ENCODE data around the gene ATP8A1. TPM values are rescaled to one million over a fixed set of nuclear protein-coding genes. Genes with fewer than 3 reads are reported as not detected.

ATP8A1 gene
- total and polyA plus RNA-seq, 2 of the 4 experiments (the other 2 are of a cell fraction) = 0.12 to 0.36 TPM

DNA sequence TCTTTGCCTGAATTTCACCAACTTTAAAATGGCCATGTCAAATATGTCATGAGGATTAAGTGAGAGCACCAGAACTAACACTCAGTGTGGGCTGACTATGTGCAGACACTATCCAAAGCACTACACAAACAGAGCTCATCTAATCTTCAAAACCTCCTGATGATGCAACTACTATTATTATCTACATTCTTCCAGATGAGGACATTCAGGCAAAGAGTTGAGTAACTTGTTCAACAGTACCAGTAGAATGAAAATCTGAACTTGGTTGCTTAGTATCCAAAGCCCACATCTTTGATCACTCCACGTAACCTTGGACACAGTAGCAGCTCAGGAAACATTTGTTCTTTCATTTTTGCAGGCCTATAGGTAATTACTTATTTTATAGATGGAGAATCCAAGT, 90.1 kb downstream of the ATP8A1 start:
- no peak overlapping the region for H4K5ac ChIP-seq (ENCODE audit: low read depth, low read length)
- no peak overlapping the region for H4K91ac ChIP-seq (ENCODE audit: insufficient read depth, low read depth, low read length)
- intact Hi-C loops (cut with micrococcal nuclease) (no loop called here), in situ Hi-C loops (cut with MboI; ENCODE audit: low sequenced_read_pairs) (no loop called here), dilution Hi-C loops (cut with HindIII; ENCODE audit: low sequenced_read_pairs, unreplicated experiment) (no loop called here)
- H3K9me3 ChIP-seq (ENCODE audit: control insufficient read depth, insufficient read depth, low read length) = no peaks in the 10 kb centered on the region
- no peak overlapping the region for H3K14ac ChIP-seq (replicated peaks; ENCODE audit: low read depth, low read length)
- H3K27me3 ChIP-seq (ENCODE audit: control insufficient read depth, insufficient read depth, low read length) = no peaks in the 10 kb centered on the region
- H3K79me1 ChIP-seq (ENCODE audit: low read depth in 1 of 2, low read length in 2 of 2) = no peaks in the 10 kb centered on the region
- DNase-seq = no peak
- H2BK20ac ChIP-seq (ENCODE audit: low read depth, low read length) = no peak overlapping the region
- no peak overlapping the region for H2BK5ac ChIP-seq (ENCODE audit: low read depth, low read length, poor library complexity, severe bottlenecking)
- no peak overlapping the region for H3K4me3 ChIP-seq (ENCODE audit: insufficient read depth, low read depth, low read length)
- H4K8ac ChIP-seq (ENCODE audit: low read depth in 2 of 2, low read length in 2 of 2) = no peak overlapping the region
- TF ChIP-seq CEBPB (IDR thresholded peaks at IDR 0.05; ENCODE audit: low read depth, low read length) (peak; percentile 35; the same call in 1 of the 2 replicates), MAZ (IDR thresholded peaks at IDR 0.05; ENCODE audit: borderline replicate concordance, low read depth, low read length) (no peak)
- no peak overlapping the region for H2BK15ac ChIP-seq (ENCODE audit: low read depth, low read length)
- H4K20me1 ChIP-seq (ENCODE audit: insufficient read depth, low read length) = no peaks in the 10 kb centered on the region
- no peak for ATAC-seq (ENCODE audit: low read depth)
- H3K9ac ChIP-seq (ENCODE audit: low read depth, low read length) = no peak overlapping the region
- H3K23ac ChIP-seq (ENCODE audit: low read depth, low read length) = no peak overlapping the region
- ChIA-PET CTCF (interaction anchor here (0.6 kb wide), 1 partner anchor 8 kb away, joined by 3 read pairs; no protein-coding TSS in a partner anchor), POLR2A (ENCODE audit: unreplicated experiment) (no interaction called here)
- no peak overlapping the region for H3K4ac ChIP-seq (ENCODE audit: low read depth, low read length)
- no TSS peak for BruUV-seq (replicated peaks)
- H2AK9ac ChIP-seq (replicated peaks; ENCODE audit: low read depth, low read length, poor library complexity) = no peak overlapping the region
- no peak overlapping the region for H3K4me2 ChIP-seq (ENCODE audit: low read depth, low read length)
- H2AFZ ChIP-seq (replicated peaks; ENCODE audit: low read length, poor library complexity) = no peak overlapping the region
- no peaks in the 10 kb centered on the region for H3K9me1 ChIP-seq (ENCODE audit: insufficient read depth, low read length)
- no peak overlapping the region for H3K56ac ChIP-seq (ENCODE audit: extremely low read depth, insufficient read depth, low read length)
- H2AK5ac ChIP-seq (ENCODE audit: low read depth, low read length) = no peak overlapping the region
- no peak overlapping the region for H3K18ac ChIP-seq (ENCODE audit: low read depth, low read length)
- H3K27ac ChIP-seq (ENCODE audit: insufficient read depth, low read length) = no peak overlapping the region
- H3K36me3 ChIP-seq (ENCODE audit: control insufficient read depth, insufficient read depth, low read length) = no peaks in the 10 kb centered on the region
- no peaks in the 10 kb centered on the region for H3K4me1 ChIP-seq (ENCODE audit: control insufficient read depth, insufficient read depth, low read length)
- no CpG with 5 or more reads among the region's 1 CpG for WGBS, 2 experiments (ENCODE audit: extremely low coverage in 2 of 2, insufficient read length in 1 of 2)
- H2BK120ac ChIP-seq (ENCODE audit: low read depth, low read length) = no peak overlapping the region

Data from IMR-90 (cell line).